H1 (cell line): ENCODE data around the gene NGFR. TPM values are rescaled to one million over a fixed set of nuclear protein-coding genes. Genes with fewer than 3 reads are reported as not detected.
A peak's percentile ranks its signal among the peaks of the same experiment; 100 is the strongest.

Experiments used
- CBX5 ChIP-seq: fragments of 300-800, 300-1000 bp; sonication (generic); IDR thresholded peaks from 2 replicates; pipeline ENCODE4 v1.7.1; 2016; ENCODE audit warnings: antibody characterized with exemption, low read length, low read depth
- PHF8 ChIP-seq: fragments of 200-600 bp; sonication (generic); conservative IDR thresholded peaks from 2 replicates; pipeline ENCODE4 v1.7.1; 2012; ENCODE audit warnings: low read depth, mild to moderate bottlenecking, inconsistent platforms, low read length, moderate library complexity
- POLR2AphosphoS5 ChIP-seq: IDR thresholded peaks from 2 replicates; pipeline ENCODE4 v1.6.1; 2011; ENCODE audit warnings: low read depth, low read length
- TAF1 ChIP-seq: IDR thresholded peaks from 2 replicates; pipeline ENCODE4 v1.6.1; 2011; ENCODE audit warnings: mild to moderate bottlenecking, low read depth, low read length
- polyA plus RNA-seq, 7 experiments: library from polyadenylated mRNA; depleted of rRNA in 3 of 7; stranded (reverse) in 5 of 7; unstranded in 2 of 7; fragments of >200 nt in 5 of 7; fragments of 200-250 nt in 2 of 7; gene quantifications; 1 replicate in 5 of 7; 2 replicates in 1 of 7; 4 replicates in 1 of 7; pipeline versions ENCODE4 v1.2.1 to v1.2.3, GENCODE V29; 2011 to 2013; ENCODE audit warnings: missing spikeins in 2 of 7, mixed read lengths in 2 of 7
- total RNA-seq: library from RNA; stranded (reverse); fragmentation: NEBNext Ultra II Directional; extraction: Animal tissue kit (Norgen Biotek cat#: 25700); gene quantifications from 2 replicates; pipeline ENCODE4 v1.2.1, GENCODE V29; 2021

The NGFR gene
- total and polyA plus RNA-seq, 2 of the 8 experiments (the other 6 are each of a cell fraction or from before 2014, with no cell fraction given) = 8.1 to 10.3 TPM

DNA sequence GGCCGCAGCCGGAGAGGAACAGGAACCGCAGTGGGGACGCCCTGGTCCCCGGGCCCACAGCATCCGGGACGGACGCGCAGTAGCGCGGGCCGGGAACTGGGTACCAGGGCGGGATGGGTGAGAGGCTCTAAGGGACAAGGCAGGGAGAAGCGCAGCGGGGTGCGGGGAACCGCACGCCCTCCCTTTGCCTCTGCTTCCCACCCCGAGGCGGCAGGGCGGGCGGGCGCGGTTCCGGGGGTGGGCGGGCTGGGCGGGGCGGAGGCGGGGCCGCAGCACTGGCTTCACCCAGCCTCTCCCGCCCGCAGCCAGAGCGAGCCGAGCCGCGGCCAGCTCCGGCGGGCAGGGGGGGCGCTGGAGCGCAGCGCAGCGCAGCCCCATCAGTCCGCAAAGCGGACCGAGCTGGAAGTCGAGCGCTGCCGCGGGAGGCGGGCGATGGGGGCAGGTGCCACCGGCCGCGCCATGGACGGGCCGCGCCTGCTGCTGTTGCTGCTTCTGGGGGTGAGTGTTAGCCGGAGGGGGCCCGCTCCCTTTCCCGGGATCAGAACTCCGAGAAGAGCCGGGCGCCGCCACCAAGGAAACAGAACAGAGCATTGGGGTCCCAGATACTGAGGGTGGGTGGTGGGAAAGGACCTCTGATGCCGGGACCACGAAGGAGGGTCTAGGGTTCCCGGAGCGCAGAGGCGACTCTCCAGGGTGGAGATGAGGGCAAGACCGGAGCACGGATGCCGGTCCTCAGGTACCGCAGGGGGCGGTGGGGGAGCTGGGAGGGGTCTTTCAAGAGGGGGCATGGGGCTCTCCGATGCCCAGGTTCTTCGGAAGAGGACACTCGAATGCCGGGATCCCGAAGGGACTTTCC, at the start of gene NGFR (continued):
- TF ChIP-seq POLR2AphosphoS5 (no peak; the same call in 1 of the 2 replicates), TAF1 (peak; percentile 66; the same call in 1 of the 2 replicates), PHF8 (0 out of 2 replicates have a peak, but pooled peaks have one; percentile 15), CBX5 (no peak)
- TF ChIP-seq, all 59 proteins: peak for 6
